Endometrial microvascular endothelial cells (primary cell): ENCODE results near the gene HTR3A. TPM values are rescaled to one million over a fixed set of nuclear protein-coding genes. Genes with fewer than 3 reads are reported as not detected.
"Not testable (repeated sequence)": the region's sequence is repeated elsewhere in the genome, so short reads cannot be mapped to it uniquely, and the experiment has no call there.

Experiments used
- in situ Hi-C: cut with HindIII; loops from 2 replicates; pipeline ENCODE4 v1.10.0; 2017; ENCODE audit warnings: low sequenced_read_pairs, low pct_unique_long_range_greater_than_20kb; ENCODE audit errors: inconsistent ontology term
- total RNA-seq: library from RNA; depleted of rRNA; stranded (reverse); fragments of >200 nt; gene quantifications from one replicate; pipeline ENCODE4 v1.2.3, GENCODE V29; 2015; ENCODE audit errors: inconsistent ontology term

HTR3A gene
- total RNA-seq = not detected

- in situ Hi-C loops = no loop called here
Observed at GRCh38 chr11:113974741-113975470, at the start of gene HTR3A. Gene HTR3A (plus strand): TSS chr11:113975108. CDS start chr11:113975326, 218 bp downstream.

DNA sequence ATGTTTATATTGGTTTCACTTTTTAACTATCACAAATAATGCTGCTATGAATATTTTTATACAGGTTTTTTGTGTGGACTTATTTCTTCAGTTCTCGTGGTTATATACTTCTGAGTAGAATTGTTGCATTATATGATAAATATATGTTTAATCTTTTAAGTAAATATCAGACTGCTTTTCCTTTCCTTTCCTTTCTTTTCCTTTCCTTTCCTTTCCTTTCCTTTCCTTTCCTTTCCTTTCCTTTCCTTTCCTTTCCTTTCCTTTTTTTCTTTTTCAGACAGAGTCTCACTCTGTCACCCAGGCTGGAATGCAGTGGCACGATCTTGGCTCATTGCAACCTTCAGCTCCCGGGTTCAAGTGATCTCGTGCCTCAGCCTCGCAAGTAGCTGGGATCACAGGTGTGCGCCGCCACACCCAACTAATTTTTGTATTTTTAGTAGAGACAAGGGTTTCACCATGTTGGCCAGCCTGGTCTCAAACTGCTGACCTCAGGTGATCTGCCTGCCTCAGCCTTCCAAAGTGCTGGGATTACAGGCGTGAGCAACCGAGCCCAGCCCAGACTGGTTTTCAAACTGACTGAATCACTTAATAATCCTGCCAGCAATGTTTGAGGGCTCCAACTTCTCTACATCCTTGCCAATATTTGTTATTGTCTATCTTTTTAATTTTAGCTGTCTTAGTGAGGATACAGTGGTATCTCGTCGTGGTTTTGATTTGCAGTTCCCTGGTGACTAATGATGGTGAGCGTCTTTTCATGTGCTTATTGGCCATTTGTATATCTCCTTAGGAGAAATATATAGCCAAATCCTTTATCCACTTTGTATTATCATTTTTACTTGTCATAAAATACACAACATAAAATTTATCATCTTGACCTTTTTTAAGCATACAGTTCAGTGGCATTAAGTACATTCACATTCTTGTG is 48.4 kb upstream of the HTR3A start:
- in situ Hi-C loops = no loop called here

DNA sequence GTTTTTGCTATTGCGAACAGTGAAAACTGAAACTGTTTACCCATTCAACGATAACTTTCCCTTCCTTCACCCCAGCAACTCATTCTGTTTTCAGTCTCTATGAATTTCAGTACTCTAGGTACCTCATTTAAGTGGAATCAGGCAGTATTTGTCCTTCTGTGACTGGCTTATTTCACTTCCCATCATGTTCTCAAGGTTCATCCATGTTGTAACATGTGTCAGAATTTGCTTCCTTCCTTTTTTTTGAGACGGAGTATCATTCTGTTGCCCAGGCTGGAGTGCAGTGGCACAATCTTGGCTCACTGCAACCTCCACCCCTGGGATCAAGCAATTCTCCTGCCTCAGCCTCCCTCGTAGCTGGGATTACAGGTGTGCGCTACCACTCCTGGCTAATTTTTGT is 46.6 kb upstream of the HTR3A start:
- in situ Hi-C loops = no loop called here

DNA sequence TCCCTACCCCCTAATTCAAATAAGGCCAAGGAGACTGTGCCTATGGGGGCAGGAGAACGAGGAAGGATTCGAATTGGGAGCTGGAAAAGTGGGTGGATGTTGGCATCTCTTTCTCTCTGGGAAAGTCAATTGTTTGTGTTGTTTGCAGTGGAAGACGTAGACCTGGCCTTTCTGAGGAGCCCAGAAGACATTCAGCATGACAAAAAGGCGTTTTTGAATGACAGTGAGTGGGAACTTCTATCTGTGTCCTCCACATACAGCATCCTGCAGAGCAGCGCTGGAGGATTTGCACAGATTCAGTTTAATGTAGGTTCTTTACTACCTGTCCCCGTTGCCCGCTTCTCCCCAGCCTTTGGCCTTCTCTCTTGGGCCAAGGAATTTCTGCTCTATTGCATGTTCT is 42.1 kb upstream of the HTR3A start:
- in situ Hi-C loops = no loop called here

DNA sequence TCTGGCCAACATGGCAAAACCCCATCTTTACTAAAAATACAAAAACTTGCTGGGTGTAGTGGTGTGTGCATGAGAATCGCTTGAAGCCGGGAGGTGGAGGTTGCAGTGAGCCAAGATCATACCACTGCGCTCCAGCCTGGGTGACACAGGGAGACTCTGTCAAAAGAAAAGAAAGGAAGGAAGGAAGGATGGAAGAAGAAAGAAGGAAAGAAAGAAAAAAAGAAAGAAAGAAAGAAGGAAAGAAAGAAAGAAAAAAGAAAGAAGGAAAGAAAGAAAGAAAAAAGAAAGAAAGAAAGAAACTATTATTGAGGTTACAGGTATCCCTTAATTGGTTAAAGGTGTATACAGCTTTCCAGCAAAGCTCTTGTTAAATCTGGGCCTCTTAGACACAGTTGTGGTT is 40.7 kb upstream of the HTR3A start:
- in situ Hi-C loops = not testable (repeated sequence)

- in situ Hi-C loops = no loop called here
Observed at GRCh38 chr11:113934761-113935160, 40.1 kb upstream of the HTR3A start.

DNA sequence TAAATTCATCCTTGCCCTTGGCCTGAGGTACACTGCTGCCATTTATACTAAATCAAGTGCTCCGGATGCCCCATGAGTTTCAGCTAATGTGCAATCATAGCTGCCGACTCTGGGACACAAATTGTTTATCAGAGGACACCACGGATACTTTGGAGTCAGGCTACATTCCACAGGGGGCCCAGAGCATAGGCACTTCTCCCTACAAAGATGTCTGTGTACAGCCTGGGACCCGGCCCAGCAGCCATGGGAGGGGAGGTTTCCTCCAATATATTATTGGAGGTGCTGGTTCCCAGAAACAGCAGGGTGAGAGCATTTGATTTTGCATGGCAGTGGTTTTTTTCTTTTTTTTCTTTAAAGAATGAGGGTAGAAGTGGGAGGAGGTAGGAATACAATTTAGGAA is 39.0 kb upstream of the HTR3A start:
- in situ Hi-C loops = no loop called here

GRCh38 chr11:113937918-113938317 is 37.0 kb upstream of the HTR3A start:
- in situ Hi-C loops = no loop called here

GRCh38 chr11:113942256-113942655 is 32.7 kb upstream of the HTR3A start:
- in situ Hi-C loops = no loop called here

DNA sequence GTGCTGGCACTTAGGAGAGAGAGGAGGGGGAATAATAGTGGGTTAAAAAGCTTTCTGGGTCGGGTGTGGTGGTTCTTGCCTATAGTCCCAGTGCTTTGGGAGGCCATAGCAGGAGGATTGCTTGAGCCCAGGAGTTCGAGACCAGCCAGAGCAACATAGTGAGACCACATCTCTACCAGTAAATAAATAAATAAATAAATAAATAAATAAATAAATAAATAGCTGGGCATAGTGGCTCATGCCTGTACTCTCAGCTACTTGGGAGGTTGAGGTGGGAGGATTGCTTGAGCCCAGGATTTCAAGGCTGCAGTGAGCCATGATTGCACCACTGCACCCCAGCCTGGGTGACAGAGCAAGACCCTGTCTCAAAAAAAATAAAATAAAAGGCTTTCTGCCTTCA is 28.7 kb upstream of the HTR3A start:
- in situ Hi-C loops = not testable (repeated sequence)

DNA sequence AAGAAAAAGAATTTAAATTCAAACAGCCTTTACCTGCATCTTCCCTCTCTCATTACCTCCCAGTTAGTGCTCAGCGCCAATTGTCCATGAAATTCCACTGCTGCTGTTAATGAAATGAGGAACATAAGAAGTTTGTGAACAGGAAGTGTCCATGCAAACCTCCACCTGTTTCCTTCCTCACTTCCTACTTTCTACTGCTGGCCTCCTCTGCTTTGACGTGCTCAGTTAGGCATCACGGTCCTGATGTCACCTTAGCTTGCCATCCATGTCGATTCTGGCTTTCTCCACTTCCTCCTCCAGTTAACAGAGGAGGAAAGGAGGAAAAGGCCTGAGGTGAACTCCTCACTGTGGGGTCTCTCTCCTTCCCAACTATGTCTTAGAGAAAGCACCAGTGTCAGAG is 26.9 kb upstream of the HTR3A start:
- in situ Hi-C loops = no loop called here

DNA sequence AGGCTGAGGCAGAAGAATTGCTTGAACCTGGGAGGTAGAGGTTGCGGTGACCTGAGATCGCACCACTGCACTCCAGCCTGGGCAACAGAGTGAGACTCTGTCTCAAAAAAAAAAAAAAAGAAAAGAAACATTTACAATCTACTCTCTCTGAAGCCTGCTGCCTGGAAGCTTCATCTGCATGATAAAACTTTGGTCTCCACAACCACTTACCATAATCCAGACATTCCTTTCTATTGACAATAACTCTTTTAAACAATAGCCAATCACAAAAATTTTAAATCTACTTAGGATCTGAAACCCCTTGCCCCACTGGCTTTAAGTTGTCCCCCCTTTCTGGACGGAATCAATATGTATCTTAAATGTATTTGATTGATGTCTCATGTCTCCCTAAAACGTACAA is 25.0 kb upstream of the HTR3A start:
- in situ Hi-C loops = no loop called here

DNA sequence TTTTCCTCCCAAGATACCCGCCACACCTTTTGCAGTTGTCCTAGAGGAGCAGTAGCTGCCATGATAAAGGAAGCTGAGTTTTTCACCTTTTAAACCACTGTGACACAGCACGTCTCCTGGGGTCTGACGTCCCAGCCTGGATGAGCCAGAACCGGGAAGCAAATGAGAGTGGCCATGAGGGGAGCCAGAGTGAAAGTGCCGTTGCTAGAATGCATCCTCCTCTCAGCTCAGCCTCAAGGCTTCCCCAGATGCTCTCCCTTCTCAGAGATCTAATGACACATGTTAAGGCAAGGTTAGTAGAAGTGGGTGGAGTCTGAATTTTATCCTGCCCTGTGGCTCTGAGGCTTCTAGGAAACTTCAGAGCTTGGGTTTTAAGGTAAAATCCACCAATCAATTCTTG is 23.4 kb upstream of the HTR3A start:
- in situ Hi-C loops = no loop called here

GRCh38 chr11:113952070-113952469 is 22.8 kb upstream of the HTR3A start:
- in situ Hi-C loops = no loop called here

DNA sequence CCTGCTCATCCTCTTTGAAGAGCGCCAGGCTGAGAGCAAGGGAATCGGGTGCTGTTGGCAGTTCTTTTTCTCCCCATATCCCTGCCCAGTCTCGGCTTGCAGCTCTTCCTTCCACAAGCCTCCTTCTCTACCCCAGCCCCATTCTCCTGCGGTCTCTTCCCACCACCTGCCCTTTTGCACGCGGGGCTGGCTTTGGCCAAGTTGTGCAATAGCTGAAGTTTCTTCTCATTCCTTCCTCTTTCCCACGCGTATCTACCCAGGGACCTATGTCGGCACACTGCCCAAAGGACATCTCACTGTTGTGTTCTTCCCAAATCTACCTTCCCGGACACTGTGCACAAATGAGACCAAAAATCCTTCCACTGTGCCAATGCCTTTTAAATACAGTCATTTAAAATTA is 22.3 kb upstream of the HTR3A start:
- in situ Hi-C loops = no loop called here

GRCh38 chr11:113954235-113954634 is 20.7 kb upstream of the HTR3A start:
- in situ Hi-C loops = no loop called here

GRCh38 chr11:113956986-113957385 is 17.9 kb upstream of the HTR3A start:
- in situ Hi-C loops = no loop called here

DNA sequence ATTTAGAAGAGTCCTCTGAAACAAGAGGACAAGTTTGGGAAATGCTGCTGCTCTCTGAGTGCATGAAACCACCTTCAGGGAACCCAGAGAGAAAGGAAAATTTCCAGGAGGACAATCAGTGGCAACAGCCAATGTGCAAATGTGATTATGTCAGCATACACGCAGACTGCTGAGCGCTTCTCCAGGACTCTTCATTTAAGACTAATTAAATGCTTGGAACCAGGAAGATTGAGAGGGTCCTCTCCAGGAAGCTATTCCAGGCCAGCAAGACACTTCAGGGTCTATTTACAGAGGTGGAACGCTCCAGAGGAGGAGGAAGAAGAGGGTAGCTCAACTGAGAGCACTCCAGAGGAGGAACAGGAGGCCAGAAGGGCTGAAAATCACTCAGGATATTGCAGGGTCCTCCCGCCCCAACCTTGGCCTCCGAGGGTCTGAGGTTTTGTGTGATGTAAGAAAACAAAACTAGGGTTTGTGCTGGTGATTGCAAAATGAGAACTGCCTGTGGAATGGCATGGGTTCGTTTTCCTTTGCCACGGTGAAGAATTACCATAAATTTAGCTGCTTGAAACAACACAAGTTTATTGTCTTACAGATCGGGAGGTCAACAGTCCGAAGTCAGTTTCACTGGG is 14.1 kb upstream of the HTR3A start:
- in situ Hi-C loops = no loop called here

DNA sequence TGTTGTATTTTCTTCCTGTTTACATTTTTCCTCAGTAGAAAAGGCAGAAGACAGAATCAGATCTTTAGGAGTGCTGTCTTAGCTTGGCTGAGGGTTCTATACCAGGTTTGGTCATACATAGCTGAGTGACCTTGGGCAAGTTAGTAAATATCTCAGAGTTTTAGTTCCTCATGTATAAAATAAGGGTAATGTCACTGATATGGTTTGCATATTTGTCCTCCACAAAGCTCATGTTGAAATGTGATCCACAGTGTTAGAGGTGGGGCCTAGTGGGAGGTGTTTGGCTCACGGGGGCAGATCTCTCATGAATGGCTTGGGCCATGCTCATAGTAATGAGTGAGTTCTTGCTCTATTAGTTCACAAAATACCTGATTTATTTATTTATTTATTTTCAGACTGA is 7.5 kb upstream of the HTR3A start:
- in situ Hi-C loops = no loop called here
